Left renal pelvis (tissue), 4 donors: ENCODE data around the gene EAPP. TPM values are rescaled to one million over a fixed set of nuclear protein-coding genes. Genes with fewer than 3 reads are reported as not detected.
"Not testable (repeated sequence)": the region's sequence is repeated elsewhere in the genome, so short reads cannot be mapped to it uniquely, and the experiment has no call there.

ENCODE experiments used
- DNase-seq, 4 donors: peaks; one replicate each; pipeline ENCODE4 v3.0.0-alpha.2; 2013; ENCODE audit warnings: low read depth in 4 of 4, low spot score in 3 of 4
- polyA plus RNA-seq, 4 donors: library from polyadenylated mRNA; unstranded; fragments of 120-200 nt; gene quantifications; one replicate each; pipeline ENCODE4 v1.2.1, GENCODE V29; 2013; ENCODE audit not compliant: insufficient read length in 4 of 4

The EAPP gene
- polyA plus RNA-seq, 4 donors, result 50.9 to 79.7 (median 72.2) TPM

DNA sequence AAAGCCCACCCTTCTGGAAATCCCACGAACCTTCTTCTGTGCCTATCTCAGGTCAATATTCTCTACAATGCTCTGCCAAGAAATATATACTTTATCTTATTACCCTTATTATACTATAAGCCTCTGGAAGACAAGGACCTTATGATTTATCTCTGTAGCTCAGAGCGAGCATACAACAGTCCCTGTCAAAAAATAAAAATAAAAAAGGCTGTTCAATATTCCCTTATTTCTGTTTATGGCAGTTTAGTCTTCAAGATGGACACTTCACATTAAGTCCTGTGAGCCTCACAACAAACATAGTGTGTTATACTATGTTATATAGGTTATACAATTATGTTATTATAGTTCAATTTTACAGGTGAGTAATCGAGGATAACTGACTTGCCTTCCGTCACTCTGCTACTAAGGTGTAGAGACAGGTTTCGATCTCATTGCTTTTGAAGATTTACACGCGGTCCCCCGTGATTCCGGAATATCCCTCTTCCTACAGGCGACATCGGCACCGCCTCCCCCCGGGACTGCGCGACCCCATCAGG is 562 bp downstream of the EAPP start:
- DNase-seq, result no peak

DNA sequence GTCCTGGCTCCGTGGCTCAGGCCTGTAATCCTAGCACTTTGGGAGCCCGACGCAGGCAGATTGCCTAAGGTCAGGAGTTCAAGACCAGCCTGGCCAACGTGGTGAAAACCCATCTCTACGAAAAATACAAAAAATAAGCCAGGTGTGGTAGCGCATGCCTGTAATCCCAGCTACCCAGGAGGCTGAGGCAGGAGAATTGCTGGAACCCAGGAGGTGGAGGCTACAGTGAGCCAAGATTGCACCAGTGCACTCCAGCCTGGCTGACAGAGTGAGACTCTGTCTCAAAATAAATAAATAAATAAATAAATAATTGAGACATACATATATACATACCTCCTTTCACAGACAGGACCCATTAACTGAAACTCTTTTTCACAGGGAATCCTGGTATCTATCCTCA is 1.4 kb downstream of the EAPP start:
- not testable (repeated sequence) for DNase-seq

DNA sequence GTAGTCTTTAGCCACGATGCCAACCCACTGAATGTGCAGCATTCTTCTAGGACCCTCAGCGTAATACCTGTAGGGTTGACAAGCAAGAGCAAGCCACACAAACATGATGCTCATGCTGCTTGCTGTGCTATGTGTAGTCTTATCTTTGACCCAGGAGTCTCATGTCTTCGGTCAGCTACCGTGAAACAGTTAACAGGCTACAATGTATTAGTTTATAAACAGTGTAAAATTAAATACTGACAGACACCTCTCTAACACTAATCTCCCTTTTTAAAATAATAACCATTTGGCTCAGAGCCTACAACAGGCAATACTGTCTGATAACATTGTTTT is 1.9 kb downstream of the EAPP start:
- no peak for DNase-seq

DNA sequence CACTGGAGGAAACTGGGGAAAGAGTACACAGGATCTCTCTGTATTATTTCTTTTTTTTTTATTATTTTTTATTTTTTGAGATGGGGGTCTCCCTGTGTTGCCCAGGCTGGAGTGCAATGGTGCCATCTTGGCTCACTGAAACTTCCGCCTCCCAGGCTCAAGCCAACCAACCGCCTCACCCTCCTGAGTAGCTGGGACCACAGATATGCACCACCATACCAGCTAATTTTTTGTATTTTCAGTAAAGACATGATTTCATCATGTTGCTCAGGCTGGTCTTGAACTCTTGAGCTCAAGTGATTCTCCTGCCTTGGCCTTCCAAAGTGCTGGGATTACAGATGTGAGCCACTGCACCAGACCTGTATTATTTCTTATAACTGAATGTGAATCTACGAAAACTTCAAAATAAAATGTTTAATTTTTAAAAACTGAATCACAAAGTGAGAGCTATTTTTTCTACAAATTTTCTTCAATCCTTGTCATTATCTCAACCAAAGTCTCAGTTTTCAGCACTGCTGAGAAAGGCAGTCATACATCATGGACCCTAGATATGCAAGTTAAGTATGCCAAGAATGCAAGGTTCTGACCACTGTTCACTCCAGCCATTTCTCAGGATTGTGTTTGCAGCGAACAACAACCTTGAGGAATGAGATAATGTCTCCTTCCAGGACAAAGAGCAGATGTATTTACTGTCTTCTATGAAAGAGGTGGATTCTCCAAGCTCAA is 2.4 kb downstream of the EAPP start:
- DNase-seq, result no peak

DNA sequence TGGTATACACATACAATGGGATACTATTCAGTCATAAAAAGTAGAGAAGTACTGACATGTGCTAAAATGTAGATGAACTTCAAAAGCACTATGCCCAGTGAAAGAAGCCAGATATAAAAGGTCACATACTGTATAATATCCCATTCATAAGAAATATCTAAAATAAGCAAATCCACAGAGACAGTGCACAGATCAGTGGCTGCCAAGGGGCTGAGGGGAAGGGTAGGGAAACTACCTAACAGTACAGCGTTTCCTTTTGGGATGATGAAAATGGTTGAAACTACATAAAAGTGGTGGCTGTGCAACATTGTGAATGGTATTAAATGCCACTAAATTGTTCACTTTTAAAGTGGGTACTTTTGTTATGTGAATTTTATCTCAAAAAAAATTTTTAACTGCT is 11.9 kb downstream of the EAPP start:
- no peak for DNase-seq

DNA sequence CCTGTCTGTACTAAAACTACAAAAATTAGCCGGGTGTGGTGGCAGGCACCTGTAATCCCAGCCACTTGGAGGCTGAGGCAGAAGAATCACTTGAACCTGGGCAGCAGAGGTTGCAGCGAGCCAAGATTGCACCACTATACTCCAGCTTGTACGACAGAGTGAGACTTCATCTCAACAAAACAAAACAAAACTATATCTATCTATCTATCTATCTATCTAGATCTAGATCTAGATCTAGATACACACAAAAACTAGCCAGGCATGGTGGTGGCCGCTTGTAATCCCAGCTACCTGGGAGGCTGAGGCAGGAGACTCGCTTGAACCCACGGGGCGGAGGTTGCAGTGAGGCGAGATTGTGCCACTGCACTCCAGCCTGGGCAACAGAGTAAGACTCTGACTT is 15.3 kb downstream of the EAPP start:
- not testable (repeated sequence) for DNase-seq

DNA sequence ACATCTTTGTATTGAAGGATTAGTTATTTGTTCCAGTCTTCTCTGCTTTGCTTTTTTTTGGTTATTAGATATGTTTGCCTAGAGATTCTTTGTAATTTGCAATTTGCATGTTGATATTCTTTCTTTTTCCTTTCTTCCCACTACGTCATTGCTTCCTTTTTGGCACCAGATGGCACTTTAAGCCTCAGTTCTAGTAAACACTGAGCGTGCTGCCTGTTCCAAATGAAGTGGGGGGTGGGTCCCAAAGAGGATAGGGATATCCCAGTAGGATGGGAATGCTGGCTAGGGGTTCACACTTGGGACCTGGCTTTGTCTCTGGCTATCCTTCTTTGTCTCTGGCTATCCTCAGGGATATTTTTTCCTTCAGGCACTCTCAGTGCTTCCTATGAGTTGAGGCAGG is 17.0 kb downstream of the EAPP start:
- DNase-seq, result no peak

DNA sequence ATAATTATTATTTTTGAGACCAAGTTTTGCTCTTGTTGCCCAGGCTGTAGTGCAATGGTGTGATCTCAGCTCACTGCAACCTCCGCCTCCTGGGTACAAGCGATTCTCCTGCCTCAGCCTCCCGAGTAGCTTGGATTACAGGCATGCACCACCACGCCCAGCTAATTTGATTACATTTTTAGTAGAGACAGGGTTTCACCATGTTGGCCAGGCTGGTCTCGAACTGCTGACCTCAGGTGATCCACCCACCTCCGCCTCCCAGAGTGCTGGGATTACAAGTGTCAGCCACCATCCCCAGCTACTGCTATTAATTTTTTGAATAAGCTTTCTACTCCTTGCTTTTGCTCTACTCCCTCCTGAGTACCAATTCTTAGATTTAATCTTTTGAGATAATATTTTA is 18.4 kb downstream of the EAPP start:
- not testable (repeated sequence) for DNase-seq

DNA sequence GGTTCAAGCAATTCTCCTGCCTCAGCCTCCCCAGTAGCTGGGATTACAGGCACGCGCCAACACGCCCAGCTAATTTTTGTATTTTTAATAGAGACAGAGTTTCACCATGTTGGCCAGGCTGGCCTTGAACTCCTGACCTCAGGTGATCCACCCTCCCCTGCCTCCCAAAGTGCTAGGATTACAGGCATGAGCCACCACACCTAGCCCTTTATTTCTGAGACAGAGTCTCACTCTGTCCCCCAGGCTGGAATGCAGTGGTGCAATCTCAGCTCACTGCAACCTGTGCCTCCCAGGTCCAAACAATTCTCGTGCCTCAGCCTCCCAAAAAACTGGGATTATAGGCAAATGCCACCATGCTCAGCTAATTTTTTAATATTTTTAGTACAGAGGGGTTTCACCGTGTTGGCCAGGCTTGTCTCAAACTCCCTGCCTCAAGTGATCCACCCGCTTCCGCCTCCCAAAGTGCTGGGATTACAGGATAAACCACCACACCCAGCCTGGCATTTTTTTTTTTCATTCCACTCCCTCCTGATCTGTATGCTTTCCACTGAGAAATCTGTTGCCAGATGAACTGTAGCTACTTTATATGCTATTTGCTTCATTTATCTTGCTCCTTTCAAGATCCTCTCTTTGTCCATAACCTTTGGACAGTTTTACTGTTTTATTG is 19.1 kb downstream of the EAPP start:
- not testable (repeated sequence) for DNase-seq

DNA sequence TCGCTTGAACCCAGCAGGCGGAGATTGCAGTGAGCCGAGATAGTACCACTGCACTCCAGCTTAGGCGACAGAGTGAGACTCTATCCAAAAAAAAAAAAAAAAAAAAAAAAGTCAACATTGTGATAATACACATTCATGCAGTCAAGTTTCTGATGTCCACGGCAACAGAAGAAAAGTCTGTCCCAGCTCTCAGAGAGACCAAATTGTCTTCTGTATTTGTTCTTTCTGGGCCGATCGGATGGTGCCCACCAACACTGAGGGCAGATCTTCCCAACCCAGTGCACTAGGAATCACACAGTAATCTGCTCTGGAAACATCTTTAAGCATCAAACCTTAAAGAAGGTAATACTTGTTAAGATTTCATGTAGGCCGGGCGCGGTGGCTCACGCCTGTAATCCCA is 31.6 kb downstream of the EAPP start:
- no peak for DNase-seq

DNA sequence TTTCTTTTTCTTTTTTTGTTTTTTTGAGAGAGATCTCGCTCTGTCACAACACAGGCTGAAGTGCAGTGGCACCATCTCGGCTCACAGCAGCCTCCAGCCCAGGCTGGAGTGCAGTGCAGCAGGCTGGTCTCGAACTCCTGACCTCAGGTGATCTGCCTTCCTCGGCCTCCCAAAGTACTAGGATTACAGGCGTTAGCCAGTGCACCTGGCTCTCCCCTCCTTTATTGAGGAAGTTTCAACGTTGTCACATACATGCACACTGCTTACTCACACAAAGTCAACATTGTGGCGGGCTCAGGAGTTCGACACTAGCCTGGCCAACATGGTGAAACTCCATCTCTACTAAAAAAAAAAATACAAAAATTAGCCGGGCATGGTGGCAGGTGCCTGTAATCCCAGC is 32.0 kb downstream of the EAPP start:
- no peak for DNase-seq

DNA sequence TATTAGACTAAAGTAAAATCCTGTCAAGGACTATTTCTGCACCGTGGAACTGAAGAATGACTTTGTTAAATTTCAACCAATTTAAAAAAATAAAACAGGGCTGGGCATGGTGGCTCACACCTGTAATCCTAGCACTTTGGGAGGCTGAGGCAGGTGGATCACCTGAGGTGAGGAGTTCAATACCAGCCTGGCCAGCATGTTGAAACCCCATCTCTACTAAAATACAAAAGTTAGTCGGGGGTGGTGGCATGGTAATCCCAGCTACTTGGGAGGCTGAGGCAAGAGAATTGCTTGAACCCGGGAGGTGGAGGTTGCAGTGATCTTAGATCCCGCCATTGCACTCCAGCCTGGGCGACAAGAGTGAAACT is 34.4 kb downstream of the EAPP start:
- DNase-seq, result not testable (repeated sequence)

DNA sequence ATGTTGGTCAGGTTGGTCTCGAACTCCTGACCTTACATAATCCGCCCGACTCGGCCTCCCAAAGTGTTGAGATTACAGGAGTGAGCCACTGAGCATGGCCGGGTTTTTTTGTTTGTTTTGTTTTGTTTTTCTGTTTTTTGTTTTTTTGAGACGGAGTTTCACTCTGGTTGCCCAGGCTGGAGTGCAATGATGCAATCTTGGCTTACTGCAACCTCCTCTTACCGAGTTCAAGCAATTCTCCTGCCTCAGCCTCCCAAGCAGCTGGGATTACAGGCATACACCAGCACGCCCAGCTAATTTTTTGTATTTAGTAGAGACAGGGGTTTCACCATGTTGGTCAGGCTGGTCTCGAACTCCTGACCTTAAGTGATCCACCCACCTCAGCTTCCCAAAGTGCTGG is 35.5 kb downstream of the EAPP start:
- not testable (repeated sequence) for DNase-seq

DNA sequence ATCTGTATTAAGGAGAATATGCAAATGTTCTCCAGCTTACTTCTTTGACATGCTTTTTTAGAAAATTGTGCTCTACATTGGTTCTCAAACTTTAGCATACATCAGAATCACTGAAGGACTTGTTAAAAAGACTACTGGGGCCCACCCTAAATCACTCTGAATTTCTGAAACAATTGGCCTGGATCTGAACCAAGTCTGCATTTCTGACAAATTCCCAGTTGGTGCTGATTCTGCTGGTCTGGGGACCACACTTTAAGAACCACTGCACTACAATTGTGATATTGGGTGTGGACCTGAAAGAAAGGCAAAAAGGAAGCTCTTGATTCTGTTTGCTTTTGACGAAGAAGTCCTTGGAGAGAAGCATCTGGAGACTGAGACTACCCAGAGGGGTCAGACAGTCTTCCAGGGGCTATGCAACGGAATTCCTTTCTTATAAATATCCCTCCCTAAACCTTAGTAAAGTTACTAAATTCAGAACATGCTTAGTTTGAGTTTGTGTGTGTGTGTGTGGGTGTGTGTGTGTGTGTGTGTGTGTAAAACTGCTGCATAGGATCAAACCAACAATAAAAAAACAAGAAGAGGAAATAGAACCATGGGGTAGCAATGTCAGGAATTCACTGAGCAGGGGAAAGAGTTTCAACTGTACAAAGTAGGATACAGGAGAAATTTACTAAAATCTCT is 36.8 kb downstream of the EAPP start:
- DNase-seq, result no peak

DNA sequence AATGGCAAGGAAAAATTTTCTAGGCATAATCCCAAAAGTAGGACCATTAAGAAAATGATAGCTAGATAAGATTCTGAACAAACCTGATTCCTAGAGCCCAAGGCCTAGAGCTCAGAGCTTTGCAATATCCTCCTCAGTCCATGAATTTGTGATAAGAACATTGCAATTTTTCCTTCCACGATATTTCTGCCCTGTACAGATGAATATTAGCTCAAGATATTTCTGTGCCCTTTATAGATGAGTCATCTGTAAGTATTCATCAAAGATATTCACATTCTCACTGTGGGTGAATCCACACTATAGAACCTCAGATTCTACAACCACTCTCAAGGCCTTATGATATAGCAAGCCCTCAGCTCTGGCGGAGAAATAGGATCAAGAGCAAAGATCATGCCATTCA is 37.5 kb downstream of the EAPP start:
- DNase-seq, result no peak

DNA sequence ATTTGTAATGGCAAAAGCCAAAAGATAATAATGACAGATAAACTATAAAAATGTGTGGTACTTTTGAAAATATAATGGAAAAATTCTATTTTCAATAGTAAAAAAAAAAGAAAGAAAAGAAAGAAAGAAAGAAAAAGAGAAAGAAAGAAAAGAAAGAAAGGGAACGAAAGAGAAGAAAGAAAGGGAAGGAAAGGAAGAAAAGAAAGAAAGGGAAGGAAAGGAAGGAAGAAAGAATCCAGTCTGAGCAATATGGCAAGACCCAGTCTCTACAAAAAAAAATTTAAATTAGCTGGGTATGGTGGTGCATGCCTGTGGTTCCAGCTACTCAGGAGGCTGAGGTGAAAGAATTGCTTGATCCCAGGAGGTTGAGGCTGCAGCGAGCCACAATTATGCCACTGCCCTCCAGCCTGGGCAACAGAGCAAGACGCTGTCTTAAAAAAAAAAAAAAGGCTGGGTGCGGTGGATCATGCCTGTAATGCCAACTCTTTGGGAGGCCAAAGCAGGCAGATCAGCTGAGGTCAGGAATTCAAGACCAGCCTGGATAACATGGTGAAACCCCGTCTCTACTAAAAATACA is 38.4 kb downstream of the EAPP start:
- DNase-seq, result no peak

DNA sequence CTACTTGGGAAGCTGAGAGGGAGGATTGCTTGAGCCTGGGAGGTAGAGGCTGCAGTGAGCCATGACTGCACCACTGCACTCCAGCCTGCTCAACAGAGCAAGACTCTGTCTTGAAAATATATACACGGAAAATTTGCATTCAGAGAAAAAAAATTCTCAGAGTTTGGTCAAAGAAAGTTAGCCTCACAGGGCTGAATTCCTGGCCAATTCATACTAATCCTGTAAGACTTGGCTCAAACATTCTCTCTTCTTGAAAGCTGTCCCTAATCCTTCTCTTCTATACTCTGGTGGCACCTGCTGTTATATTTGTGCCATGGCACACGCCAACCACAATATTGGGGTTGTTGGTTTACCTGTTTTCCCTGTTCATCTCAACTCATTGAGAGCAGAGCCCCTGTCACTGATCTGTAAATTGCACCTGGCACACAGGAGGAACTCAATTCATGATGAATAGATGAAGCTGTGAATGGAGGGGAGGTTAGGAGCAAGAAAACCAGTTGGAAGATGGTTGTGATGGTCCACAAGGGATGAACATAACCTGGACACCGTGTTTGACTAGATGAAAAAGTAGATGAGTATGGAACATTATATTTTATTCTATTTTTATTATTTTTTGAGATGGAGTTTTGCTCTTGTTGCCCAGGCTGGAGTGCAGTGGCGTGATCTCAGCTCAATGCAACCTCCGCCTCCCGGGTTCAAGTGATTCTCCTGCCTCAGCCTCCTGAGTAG is 40.7 kb downstream of the EAPP start:
- no peak for DNase-seq

DNA sequence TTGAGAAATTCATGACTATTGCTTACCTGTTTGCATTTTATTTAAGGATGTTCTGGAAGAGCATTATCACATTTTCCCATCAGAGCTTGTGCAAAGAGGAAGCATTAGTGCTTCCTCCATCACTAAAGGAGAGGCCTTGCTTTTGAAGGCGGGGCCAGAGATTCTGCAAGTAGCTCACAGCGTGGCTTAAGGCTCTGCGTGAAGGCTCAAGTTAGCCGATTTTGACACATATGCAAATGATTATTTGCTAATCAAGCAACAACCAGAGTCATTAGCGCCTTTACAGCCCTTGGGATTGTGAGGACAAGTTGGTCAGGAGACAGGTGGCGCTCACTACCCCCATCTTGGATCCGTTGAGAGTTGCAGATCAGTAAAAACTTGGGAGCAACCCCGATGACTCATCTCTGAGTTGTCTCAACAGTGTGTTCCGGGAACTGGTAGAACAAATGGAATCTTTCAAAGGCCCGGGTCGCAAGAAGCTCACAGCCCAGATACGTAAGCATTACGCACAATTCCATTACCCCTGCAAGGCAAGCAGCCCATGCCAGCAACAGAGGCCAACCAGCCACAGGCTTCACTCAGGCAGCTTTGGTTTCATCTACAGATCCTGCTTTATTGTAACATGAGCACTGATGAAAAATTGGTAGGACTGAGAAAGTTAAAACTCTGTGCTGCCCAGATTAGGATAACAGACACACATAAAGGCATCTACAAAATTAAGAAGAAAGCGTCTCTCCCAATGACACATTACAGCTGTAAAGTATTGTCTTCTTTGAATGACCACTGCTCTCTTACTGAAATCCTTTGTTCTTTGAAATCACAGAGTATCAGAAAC is 42.6 kb downstream of the EAPP start:
- DNase-seq, result peak in 3 of 4 donors; percentile 22 to 46 (median 27)

DNA sequence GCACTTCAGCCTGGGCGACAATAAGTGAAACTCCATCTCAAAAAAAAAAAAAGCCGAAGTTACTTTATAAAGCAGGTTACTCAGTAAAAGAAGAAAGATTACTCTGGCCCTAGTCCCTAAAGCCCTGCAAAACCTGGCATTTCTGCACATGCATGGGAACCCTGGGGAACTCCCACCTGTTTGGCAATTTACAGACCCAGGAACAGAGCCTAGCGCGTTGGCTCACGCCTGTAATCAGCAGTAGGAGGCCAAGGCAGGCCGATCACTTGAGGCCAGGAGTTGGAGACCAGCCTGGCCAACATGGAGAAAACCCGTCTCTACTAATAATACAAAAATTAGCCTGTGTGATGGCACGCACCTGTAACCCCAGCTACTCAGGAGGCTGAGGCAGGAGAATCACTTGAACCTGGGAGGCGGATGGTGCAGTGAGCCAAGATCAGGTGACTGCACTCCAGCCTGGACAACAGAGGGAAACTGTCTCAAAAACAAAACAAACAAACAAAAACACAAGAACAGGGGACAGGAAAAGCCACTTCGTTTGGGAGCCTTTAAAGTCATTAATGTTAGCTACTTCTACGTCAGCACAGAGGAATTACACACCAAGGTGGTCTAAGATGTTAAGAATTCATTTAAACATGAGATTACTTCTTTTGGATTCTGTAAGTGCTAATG is 43.4 kb downstream of the EAPP start:
- no peak for DNase-seq
